HS-27A (cell line): ENCODE measurements around the gene HP.
"Not testable (repeated sequence)": the region's sequence is repeated elsewhere in the genome, so short reads cannot be mapped to it uniquely, and the experiment has no call there.

Experiments used
- DNase-seq: peaks from one replicate; pipeline ENCODE4 v3.0.0-alpha.2; 2012; ENCODE audit warnings: low read depth, missing footprints

Gene HP, protein sequence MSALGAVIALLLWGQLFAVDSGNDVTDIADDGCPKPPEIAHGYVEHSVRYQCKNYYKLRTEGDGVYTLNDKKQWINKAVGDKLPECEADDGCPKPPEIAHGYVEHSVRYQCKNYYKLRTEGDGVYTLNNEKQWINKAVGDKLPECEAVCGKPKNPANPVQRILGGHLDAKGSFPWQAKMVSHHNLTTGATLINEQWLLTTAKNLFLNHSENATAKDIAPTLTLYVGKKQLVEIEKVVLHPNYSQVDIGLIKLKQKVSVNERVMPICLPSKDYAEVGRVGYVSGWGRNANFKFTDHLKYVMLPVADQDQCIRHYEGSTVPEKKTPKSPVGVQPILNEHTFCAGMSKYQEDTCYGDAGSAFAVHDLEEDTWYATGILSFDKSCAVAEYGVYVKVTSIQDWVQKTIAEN

DNA sequence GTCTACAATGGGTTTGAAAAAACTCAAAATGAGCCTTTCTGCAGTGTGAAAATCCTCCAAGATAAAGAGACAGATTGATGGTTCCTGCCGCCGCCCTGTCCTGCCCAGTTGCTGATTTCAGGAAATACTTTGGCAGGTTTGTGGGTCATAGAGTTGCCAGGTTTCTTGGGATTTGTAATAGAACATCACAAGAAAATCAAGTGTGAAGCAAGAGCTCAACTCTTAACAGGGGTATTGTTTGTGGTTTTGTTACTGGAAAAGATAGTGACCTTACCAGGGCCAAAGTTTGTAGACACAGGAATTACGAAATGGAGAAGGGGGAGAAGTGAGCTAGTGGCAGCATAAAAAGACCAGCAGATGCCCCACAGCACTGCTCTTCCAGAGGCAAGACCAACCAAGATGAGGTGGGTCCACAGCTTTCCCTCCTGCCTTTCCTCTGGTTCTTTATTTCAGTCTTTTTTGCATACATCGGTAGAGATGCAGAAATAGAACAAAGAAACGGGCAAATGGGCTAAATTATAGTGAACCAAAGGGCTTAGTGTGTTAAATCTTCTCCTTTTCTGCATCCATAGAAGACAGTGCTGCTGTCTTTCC, at the start of gene HP:
Gene HP, plus strand, starts transcription at position 252 of the 594 bp plus-strand sequence. Its CDS starts 148 bp downstream, at position 400.
- DNase-seq = not testable (repeated sequence)

DNA sequence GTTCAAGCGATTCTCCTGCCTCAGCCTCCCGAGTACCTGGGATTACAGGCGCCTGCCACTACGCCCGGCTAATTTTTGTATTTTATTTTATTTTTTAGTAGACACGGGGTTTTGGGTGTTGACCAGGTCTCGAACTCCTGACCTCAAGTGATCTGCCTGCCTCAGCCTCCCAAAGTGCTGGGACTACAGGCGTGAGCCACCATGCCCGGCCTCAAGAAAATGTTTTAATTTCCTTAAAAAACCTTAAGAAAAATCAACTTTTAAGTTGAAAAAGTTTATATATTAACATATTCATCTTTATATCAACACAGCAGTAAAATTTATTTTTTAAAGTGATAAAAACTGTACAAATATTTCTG, 46.3 kb upstream of the HP start:
- not testable (repeated sequence) for DNase-seq

DNA sequence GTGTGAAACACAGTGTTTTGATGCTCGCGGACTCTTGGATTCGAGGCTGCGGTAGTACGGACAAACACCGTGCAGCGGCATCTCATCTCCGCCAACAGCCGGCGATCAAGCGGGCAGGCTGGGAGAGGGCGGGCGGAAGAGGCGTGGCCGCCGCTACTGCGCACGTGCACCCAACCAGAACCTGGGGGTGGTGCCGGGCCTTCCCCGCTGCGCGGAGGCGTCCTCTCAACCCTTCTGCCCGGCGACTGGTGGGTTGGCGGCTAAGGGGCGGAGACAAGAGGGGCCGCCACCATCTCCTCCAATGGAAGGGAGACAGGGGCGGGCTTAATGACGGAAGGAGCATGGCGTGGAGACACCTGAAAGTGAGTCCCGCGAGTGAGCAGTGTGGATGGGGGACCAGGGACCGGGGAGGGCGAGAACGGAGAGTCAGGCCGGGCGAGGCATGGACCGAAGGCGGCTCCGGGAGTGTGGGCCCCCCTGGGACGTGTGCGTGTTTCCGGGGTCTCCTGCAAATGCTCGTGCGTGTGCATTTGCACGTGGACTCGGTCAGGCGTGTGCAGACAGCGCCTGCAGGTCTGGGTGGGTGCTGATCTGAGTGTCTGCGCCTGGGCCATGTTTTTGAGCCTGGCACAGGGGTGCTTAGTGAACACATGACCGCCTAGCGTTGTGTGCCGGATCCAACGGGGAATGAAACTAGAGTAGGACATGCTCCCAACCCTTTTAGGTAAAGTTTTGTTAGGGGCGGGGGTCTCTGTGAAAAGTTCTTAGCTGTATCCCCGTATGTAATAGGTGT, 45.7 kb upstream of the HP start, which contains the start of gene DHODH:
Gene DHODH, plus strand, starts transcription at position 321 of the 793 bp plus-strand sequence. Its CDS starts 21 bp downstream, at position 342.
- DNase-seq = peak; percentile 93

DNA sequence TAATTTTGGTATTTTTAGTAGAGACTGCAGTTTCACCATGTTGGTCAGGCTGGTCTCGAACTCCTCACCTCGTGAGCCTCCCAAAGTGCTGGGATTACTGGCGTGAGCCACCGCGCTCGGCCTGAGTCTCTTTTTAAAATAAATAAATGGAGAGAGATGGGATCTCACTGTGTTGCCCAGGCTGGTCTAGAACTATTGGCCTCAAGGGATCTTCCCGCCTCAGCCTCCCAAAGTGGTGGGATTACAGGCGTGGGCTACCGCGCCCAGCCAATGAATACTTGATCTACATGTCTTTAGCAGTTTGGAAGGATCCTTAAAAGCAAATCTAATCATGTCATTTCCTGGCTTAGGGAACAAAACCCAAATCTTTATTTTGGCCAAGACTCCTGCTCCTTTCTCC, 44.5 kb upstream of the HP start:
- DNase-seq = no peak

DNA sequence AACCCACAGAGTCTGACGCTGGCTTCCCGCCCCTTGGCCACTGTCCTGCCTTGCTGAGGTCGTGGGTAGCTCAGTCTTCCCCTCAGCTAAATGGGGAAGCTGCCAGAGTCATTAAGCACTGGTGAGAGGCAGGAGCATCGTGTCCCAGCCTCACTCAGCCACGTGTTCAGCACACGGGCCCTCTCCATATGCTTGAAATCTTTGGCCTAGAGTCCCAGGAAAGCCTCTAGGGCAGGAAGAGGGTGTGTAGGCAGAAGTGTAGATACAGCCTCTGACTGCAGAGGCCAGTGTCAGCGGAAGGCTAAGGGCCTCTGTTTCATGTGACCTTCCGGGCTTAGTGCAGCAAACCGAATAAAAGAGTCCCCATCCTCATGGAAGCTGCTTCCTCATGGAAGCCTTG, 41.7 kb upstream of the HP start:
- DNase-seq = no peak

DNA sequence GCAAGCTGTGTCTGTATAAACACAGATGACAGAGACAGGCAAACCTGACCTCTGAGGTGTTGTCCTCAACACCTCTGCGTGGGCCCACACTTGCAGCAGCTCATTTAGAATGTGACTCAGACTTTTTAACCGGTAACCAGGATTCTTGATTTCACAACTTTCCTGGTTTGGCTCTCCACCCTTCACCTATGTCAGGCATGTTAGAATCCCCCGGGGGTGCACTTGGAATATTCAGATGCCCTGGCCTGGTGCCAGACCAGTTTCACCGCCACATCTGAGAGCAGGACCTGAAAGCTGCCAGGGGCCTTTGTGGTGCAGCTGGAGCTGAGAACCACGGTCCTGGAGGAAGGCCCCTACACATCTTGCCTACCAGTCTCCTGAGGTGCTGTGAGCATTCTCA, 40.9 kb upstream of the HP start:
- no peak for DNase-seq

DNA sequence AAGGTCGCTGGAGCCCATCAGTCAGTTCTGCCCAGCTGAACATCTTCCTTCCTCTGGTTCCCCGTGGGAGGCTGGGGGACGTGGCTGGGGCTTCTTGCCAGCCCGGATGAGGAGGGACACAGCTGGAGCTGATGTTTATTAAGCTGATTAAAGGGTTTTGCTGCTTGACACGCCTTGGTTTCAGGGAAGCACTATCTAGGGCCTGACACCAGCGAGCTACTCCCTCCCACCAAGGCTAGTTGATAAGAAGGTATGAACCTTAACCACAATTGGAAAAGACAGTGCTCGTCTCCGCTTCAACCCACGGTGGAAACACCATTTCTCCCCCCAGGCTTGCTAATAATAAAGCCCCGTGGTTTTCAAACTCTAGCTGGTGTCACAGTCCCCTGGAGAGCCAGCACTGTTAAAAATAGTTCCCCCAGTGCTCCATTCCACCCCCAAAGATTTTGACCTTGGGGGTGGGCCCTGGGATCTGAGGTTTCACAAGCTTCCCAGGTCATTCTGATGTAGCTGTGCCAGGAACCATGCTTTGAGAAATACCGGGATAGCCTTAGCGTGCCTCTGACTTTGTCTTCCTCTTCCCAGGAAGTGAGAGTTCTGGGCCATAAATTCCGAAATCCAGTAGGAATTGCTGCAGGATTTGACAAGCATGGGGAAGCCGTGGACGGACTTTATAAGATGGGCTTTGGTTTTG, 40.3 kb upstream of the HP start:
- no peak for DNase-seq

DNA sequence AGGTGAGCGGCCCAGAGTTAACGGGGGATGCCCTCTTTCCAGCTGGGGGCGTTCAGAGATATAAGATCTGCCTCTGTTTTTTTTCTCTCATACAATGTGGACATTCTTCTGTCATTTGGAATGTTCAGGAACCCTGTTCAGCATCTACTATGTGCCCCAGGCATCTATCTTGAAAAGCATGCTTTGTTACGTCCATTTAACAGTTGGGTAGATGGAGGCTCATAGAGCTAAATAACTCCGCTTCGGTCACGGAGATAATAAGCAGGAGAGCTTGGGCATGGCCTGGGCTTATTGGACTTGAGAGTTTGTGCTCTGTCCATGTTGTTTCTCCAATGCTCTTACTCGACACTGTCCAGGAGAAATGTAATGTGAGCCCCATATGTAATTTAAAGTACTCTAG, 39.6 kb upstream of the HP start:
- no peak for DNase-seq

DNA sequence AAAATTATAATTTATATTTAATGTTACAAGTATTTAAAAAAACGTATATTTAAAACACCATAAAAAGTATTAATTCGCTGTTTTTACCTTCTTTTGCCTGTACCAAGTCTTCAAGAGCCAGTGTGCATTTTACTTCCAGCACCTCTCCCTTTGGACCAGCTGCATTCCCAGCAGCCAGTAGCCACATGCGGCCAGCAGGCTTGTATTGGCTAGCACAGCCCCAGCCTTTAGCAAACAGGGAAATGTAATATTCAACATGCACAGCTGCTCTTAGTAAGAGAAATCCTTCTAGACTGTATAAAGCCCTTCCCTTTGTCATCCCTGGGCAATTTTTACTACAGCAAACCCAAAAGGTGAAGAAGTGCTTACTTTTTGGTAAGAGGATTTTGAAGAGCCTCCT, 39.2 kb upstream of the HP start:
- DNase-seq = no peak

DNA sequence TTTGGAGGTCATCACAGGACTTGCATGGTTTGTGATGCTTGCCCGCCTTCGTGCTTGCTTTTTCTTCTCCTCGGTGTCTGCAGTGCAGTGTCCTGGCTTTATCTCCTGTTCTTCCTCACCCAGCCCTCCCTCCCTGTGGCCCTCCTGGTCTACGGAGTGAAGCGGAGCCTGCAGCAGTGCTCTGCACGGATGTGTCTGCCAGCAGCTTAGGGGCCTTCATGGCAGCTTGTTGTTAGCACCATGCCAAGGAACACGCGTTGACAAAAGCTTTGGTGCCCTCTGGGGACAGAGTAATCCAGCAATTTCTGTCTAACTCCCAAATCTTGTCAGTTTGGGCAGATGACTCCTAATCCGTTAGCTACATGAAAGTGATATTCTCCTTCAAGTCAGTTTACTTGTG, 35.8 kb upstream of the HP start:
- no peak for DNase-seq

DNA sequence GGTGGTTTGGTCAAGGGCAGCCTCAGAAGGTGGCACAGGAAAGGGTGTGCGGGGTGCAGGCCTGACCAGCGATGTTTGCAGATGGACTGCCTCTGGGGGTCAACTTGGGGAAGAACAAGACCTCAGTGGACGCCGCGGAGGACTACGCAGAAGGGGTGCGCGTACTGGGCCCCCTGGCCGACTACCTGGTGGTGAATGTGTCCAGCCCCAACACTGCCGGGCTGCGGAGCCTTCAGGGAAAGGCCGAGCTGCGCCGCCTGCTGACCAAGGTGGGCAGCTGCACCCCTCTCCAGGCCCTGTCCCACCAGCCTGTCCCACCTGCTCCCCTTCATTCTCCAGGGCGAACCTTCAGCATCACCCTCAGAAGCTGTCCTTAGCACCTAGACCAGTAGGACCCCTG, 33.3 kb upstream of the HP start:
- no peak for DNase-seq

DNA sequence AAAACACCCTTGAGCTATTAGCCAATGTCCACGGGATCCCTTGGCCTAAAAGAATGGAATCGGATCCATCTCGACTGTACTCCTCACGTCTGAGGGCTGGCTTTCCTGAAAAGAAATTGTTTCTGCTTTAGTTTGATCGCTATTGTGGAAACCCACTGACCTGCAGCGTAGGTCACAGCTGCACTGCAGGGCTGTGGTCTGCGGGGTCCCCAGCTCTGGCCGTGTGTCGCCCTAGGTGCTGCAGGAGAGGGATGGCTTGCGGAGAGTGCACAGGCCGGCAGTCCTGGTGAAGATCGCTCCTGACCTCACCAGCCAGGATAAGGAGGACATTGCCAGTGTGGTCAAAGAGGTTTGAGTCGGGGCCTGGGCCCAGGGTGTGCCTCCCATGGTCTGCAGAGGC, 32.2 kb upstream of the HP start:
- no peak for DNase-seq

DNA sequence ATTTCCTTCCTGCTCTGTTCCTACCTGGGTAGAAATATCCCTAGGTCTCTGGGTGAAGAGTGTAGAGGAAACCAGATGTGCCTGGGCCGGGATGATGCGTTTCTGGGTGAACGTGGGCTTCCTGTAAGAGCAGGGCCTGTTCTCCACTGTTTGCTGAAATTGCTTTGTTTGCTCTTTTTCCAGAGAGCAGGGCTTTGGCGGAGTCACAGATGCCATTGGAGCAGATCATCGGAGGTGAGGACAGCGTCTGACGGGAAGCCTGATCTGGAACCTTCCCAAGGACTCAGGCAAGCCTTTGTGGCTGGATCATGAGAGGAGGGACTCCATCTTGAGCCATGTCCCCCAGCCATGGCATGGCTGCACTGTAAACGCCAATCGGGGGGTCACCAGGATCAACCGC, 30.3 kb upstream of the HP start:
- no peak for DNase-seq

DNA sequence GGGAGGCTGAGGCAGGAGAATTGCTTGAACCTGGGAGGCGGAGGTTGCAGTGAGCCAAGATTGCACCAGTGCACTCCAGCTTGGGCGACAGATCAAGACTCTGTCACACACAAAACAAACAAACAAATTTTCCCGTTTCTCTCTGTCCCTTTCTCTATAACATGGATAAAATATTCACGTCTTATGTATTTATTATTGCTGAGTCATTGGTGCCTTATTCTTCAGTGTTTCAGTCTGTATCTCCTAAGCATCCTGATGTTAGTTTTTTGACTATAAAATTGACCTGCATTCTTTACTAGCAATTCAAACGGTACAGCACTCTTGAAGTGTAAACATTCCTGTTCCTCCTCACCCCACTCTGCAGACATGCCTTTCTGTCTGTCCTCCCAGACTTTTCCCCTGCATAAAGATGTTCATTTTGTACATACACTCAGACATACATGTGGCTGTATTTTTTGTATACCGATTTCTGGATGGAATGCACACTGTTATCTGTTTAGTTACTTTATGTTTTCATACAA, 29.4 kb upstream of the HP start:
- DNase-seq = no peak

DNA sequence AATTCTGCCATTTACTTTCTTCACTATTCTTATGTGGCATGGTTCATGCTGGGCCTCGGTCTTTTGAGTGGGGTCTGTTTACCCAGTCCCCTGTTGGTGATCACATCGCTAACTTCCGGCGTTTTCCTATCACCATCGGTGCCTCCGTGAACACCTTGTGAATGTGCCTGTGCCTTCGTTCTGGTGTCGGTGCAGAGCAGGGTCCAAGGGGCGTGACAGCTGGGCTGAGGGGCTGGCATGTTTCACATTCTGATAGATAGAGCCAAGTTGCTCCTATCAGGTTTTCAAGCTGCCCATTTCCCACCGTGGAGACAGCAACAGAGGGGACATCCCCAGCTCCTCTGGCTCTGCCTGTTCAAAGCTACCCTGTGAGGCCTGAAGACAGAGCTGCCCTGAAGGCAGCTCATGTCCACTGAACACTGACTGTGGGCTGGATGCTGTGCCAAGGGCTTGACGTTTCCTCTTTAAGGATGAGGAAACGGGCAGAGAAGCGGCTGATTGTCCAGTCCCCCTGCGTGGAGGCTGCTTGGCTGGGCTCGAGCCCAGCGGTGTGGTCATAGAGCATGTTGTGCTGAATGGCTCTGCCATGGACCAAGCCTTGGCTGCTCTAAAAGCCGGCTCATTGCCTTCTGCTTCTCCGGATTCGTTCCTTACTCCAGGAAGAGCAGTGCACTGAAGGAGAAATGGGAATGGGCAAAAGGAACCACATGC, 28.7 kb upstream of the HP start:
- DNase-seq = no peak

DNA sequence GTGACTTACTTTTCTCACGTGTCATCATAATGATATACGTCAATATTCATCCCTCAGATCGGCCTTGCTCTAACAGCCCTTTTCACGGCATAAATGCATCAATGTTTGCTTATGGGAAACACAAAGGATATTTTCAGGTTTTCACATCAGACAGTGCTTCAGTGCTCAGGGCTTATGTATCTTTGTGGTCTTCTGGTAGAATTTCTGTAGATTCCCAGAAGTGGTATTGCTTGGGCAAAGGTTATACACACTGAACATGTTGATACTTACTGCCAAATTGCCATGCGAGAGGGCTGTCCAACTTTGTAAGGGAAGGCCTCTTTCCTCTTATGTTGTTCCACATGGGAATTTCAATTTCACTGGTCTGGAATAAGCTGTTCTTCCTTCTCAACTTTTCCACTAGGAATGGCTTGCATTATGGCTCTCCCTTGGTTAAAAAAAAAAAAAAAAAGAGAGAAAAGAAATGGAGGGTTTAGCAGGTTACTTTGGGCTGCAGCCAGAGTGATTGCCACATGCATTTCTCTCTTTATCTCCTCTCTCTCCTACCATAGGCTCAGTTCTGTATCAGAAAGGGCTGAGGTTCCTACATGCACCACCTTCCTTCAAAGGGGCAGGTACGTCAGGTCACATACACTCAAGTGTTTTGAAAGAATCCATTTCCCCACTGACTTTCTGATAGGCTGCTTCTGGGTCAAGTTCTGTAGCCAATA, 26.5 kb upstream of the HP start:
- no peak for DNase-seq

DNA sequence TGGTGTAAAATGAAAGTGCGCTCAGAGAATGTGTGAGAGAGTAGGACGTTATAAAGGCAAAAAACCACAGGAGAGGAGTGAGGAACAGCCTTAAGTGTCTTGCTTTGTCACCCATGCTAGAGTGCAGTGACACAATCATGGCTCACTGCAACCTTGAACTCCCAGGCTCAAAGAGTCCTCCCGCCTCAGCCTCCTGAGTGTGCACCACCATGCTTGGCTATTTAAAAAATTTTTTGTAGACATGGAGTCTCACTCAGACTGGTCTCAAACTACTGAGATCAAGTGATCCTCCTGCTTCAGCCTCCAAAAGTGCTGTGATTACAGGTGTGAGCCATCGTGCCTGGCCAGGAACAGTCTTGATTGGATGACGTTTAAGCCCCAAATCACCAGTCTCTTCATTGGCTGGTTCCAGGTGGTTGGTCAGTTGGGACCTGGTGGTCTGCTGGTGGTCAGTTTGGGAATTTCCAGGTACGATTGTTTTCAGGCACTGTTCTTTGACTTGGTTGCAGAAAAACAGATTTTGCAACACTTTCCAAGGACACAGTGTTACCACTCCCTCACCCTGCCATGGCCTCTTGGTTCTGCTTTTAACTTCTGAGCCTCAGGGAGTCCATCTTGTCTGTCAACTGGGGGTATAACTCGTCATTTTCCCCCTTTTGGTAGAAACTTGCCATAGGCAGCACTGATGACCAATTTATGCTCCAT, 24.6 kb upstream of the HP start:
- DNase-seq = no peak

DNA sequence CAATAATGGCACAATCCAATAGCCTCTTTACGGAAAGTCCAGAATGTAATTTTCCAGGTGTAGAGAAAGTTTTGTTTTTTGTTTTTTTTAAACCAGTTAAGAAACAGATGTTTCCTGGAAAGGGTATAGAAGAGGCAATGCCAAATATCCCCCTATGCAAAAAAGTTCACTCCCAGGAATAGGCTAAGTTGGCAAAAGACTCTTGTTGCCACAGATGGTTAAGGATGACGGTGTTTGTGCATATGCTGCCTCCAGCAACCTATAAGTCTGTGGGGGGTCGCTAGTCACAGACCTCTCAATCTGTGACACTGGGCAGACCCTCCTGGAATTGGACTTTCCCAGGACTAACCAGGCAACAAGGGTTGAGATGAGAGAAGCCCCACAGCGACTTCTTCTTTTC, 20.9 kb upstream of the HP start:
- no peak for DNase-seq

DNA sequence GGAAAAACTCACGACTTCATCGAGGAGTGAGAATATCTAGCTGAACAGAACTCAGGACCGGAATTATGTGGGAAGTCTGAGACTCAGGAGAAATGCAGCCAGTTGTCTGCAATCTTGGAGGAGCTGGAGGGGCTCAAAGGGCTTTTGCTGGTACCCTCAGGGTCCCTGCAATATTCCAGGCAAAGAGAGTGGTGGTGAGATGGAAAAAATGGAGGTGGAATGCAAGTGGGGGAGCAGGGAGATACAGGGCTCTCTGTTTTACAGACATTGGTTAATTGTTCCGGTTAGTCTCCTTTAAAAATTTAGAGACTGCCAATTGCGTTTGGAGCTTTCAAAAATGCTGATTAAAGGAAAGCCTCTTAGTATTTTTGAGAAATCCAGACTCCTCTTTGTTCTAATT, 18.2 kb upstream of the HP start:
- no peak for DNase-seq

DNA sequence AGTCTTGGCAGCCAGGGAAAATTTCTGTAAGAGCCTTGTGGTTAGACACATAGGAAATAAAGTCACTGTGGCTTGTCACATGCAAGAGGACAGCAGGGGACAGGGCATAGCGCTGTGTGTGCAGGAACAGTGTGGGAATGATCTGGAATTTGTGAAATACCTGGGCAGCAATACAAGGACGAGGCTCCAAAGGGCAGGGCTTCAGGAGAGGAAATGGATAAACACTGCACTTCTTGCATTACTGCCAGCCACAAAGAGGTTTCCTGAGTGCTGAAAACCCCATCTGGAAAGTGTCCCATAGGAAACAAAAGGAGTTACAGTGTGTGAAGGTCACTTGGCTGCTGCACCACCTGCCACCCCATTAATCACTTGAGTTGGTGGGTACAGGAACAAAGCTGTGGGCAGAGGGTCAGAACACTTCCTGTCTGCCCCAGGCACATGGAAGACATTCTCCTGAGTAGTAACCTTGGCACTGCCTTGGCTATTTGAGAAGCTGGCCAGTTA, 12.1 kb upstream of the HP start:
- DNase-seq = no peak
